GM12865 (cell line): ENCODE results near the gene PROSER1.
"Not testable (repeated sequence)": the region's sequence is repeated elsewhere in the genome, so short reads cannot be mapped to it uniquely, and the experiment has no call there.

Source experiments
- DNase-seq: peaks from one replicate; pipeline ENCODE4 v3.0.0; 2010; ENCODE audit warnings: low read depth
- H3K4me3 ChIP-seq: 2 replicates; pipeline ENCODE4 v1.5.1; 2011; ENCODE audit warnings: mild to moderate bottlenecking, low read depth, low read length, control low read depth
- TF ChIP-seq, protein P1 (sequence below): IDR thresholded peaks from 2 replicates; pipeline ENCODE4 v1.5.1; 2011; ENCODE audit warnings: low read length, control low read depth, low read depth, inconsistent platforms; ENCODE audit not compliant: insufficient read depth; ENCODE audit errors: missing control alignments

Gene PROSER1

GRCh38 chr13:39037880-39038568 is at the start of gene PROSER1, which contains the start of gene NHLRC3:
Gene PROSER1, minus strand, starts transcription at chr13:39038089. Its CDS starts 847 bp downstream, at chr13:39037242.
Gene NHLRC3, plus strand, starts transcription at chr13:39038456. Its CDS starts 184 bp downstream, at chr13:39038640.
- peak; percentile 94 for DNase-seq
- TF ChIP-seq, protein P1, sequence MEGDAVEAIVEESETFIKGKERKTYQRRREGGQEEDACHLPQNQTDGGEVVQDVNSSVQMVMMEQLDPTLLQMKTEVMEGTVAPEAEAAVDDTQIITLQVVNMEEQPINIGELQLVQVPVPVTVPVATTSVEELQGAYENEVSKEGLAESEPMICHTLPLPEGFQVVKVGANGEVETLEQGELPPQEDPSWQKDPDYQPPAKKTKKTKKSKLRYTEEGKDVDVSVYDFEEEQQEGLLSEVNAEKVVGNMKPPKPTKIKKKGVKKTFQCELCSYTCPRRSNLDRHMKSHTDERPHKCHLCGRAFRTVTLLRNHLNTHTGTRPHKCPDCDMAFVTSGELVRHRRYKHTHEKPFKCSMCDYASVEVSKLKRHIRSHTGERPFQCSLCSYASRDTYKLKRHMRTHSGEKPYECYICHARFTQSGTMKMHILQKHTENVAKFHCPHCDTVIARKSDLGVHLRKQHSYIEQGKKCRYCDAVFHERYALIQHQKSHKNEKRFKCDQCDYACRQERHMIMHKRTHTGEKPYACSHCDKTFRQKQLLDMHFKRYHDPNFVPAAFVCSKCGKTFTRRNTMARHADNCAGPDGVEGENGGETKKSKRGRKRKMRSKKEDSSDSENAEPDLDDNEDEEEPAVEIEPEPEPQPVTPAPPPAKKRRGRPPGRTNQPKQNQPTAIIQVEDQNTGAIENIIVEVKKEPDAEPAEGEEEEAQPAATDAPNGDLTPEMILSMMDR, result no peak
- peak within 1 kb of the TSS; percentile 84 for H3K4me3 ChIP-seq

DNA sequence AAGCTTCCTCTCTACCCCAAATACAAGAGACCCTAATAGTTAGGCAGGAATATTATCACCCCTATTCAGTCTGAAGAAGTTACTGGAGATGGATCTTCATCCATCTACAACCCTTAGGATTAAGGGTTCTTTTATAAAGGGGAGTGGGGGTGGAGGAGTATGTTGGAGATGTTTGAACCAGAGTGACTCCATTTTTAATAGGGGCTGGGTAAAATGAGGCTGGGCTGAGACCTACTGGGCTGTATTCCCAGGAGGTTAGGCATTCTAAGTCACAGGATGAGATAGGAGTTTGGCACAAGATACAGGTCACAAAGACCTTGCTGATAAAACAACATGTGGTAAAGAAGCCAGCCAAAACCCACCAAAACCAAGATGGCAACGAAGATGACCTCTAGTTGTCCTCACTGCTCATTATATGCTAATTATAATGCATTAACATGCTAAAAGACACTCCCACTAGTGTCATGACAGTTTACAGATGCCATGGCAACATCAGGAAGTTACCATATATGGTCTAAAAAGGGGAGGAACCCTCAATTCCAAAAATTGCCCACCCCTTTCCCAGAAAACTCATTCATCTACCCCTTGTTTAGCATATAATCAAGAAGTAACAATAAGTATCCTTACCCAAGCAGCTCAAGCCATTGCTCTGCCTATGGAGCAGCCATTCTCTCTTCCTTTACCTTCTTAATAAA is 48.5 kb upstream of the PROSER1 start:
- H3K4me3 ChIP-seq, DNase-seq: not testable (repeated sequence)

GRCh38 chr13:39073983-39074382 is 36.1 kb upstream of the PROSER1 start:
- TF ChIP-seq, protein P1, result no peak
- no peak overlapping the region for H3K4me3 ChIP-seq
- no peak for DNase-seq

GRCh38 chr13:39072842-39073241 is 35.0 kb upstream of the PROSER1 start:
- no peak overlapping the region for H3K4me3 ChIP-seq
- TF ChIP-seq, protein P1, result no peak
- DNase-seq, result no peak

DNA sequence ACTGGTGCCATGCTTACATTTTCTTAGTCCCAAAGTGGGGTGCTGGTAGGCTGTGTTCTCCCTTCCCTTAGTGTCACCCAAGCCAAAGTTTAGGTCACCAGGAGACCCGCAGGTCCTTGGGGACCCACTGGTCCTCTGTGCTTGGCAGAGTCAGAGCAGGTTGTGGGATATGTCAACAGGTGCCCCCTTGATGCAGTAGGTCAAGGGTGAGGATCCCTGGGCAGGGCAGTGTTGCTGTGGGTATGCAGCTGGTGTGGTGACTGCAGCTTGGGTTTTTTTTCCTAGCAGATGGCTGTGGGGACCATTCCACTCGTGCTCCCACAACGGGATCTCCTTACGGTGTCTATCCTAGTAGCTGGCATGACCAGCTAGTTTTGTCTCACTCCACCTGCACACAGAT is 24.1 kb upstream of the PROSER1 start:
- DNase-seq, result no peak
- TF ChIP-seq, protein P1, result no peak
- no peak overlapping the region for H3K4me3 ChIP-seq

DNA sequence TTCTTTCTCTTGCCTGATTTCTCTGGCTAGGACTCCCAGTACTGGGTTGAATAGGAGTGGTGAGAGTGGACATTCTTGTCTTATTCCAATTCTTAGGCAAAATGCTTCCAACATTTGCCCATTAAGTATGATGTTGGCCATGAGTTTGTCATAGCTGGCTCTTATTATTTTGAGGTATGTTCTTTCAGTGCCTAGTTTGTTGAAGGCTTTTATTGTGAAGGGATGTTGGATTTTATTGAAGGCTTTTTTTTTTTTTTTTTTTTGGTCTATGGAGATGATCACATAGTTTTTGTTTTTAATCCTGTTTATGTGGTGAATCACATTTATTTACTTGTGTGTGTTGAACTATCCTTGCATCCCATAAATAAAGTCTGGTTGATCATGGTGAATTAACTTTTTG is 20.2 kb upstream of the PROSER1 start:
- DNase-seq, result no peak
- H3K4me3 ChIP-seq, result no peak overlapping the region
- TF ChIP-seq, protein P1, result no peak

DNA sequence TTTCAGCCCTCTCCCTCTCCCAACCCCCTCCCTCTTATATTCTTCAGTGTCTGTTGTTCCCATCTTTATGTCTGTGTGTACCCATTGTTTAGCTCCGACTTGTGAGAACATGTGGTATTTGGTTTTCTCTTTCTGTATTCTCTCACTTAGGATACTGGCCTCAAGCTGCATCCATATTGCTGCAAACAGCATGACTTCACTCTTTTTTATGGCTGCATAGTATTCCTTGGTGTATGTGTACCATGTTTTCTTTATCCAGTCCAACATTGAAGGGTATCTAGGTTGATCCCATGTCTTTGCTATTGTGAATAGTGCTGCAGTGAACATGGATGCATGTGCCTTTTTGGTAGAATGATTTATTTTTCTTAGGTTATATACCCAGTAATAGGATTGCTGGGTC is 18.1 kb upstream of the PROSER1 start:
- TF ChIP-seq, protein P1, result no peak
- no peak overlapping the region for H3K4me3 ChIP-seq
- DNase-seq, result no peak
